HG03064 (cell line): ENCODE data around the gene MMADHC.

Experiments used
- ATAC-seq: cut with Tn5 transposase; IDR thresholded peaks from one replicate; pipeline ENCODE4 v1.9.1; 2021; ENCODE audit warnings: low read depth; ENCODE audit not compliant: unreplicated experiment

Gene MMADHC

GRCh38 chr2:149559341-149560068, 28.1 kb downstream of the MMADHC start:
- ATAC-seq = no peak

GRCh38 chr2:149556452-149556851, 31.1 kb downstream of the MMADHC start:
- no peak for ATAC-seq

- ATAC-seq = no peak
These were observed 34.7 kb downstream of the MMADHC start for GRCh38 chr2:149552830-149553229.

- ATAC-seq = no peak
These were observed 35.3 kb downstream of the MMADHC start for GRCh38 chr2:149552226-149552625.

- ATAC-seq = no peak
These were observed 42.9 kb downstream of the MMADHC start for GRCh38 chr2:149544692-149545091.

GRCh38 chr2:149543845-149544244, 43.7 kb downstream of the MMADHC start:
- ATAC-seq = no peak

- ATAC-seq = no peak
These were observed 47.4 kb downstream of the MMADHC start for GRCh38 chr2:149540138-149540537.

GRCh38 chr2:149538138-149538833, 49.3 kb downstream of the MMADHC start:
- no peak for ATAC-seq

GRCh38 chr2:149537092-149537726, 50.4 kb downstream of the MMADHC start:
- ATAC-seq = no peak

- ATAC-seq = no peak
These were observed 50.9 kb downstream of the MMADHC start for GRCh38 chr2:149536649-149537048.

- ATAC-seq = no peak
These were observed 52.9 kb downstream of the MMADHC start for GRCh38 chr2:149534674-149535073.

GRCh38 chr2:149528983-149529382, 58.6 kb downstream of the MMADHC start:
- no peak for ATAC-seq

GRCh38 chr2:149527998-149528755, 59.4 kb downstream of the MMADHC start:
- no peak for ATAC-seq

GRCh38 chr2:149526689-149527088, 60.9 kb downstream of the MMADHC start:
- ATAC-seq = no peak

- no peak for ATAC-seq
These were observed 62.3 kb downstream of the MMADHC start for GRCh38 chr2:149525323-149525722.
